Stomach (tissue), 9 donors: ENCODE results near the gene AGBL3. TPM values are rescaled to one million over a fixed set of nuclear protein-coding genes. Genes with fewer than 3 reads are reported as not detected.
"Not testable (repeated sequence)": the region's sequence is repeated elsewhere in the genome, so short reads cannot be mapped to it uniquely, and the experiment has no call there.

Experiments used
- DNase-seq, 2 donors: peaks; one replicate each; pipeline versions ENCODE4 v3.0.0 to v3.0.0-alpha.2; 2013 to 2019
- H3K27ac ChIP-seq, 5 donors: fragments of 200-600 bp in 4 of 5; sonication (generic) in 4 of 5; one replicate each; pipeline ENCODE4 v1.5.1; 2013 to 2019; ENCODE audit warnings: mild to moderate bottlenecking in 1 of 5, moderate library complexity in 1 of 5
- H3K27me3 ChIP-seq, 3 donors: fragments of 200-600 bp; sonication (generic); one replicate each; pipeline ENCODE4 v1.5.1; 2017 to 2019; ENCODE audit warnings: mixed run types in 1 of 3
- H3K36me3 ChIP-seq, 4 donors: fragments of 200-600 bp; sonication (generic); 1 replicate in 3 of 4; 2 replicates in 1 of 4; pipeline ENCODE4 v1.5.1; 2016 to 2019
- H3K4me1 ChIP-seq, 4 donors: fragments of 200-600 bp; sonication (generic); one replicate each; pipeline ENCODE4 v1.5.1; 2016 to 2019
- H3K4me3 ChIP-seq, 4 donors: fragments of 200-600 bp; sonication (generic) in 3 of 4; one replicate each; pipeline ENCODE4 v1.5.1; 2016 to 2019; ENCODE audit warnings: mild to moderate bottlenecking in 1 of 4
- H3K9me3 ChIP-seq, 4 donors: fragments of 200-600 bp; sonication (generic); one replicate each; pipeline ENCODE4 v1.5.1; 2016 to 2019
- CTCF ChIP-seq, 7 experiments: fragments of 450-650 bp in 4 of 7; fragments of 200-600 bp in 3 of 7; sonication (generic) in 3 of 7; IDR thresholded peaks; one replicate each; pipeline ENCODE4 v1.5.1; 2016 to 2019; ENCODE audit warnings: antibody characterized with exemption in 7 of 7, control low read depth in 2 of 7, mild to moderate bottlenecking in 1 of 7
- EP300 ChIP-seq: sonication (generic); formaldehyde crosslinking; IDR thresholded peaks from one replicate; pipeline ENCODE4 v1.6.1; 2017; ENCODE audit warnings: antibody characterized with exemption
- POLR2A ChIP-seq, 4 donors: fragments of 450-650 bp; IDR thresholded peaks; one replicate each; pipeline ENCODE4 v1.6.1; 2016; ENCODE audit warnings: antibody characterized with exemption in 4 of 4, control low read depth in 2 of 4, mild to moderate bottlenecking in 1 of 4, moderate library complexity in 1 of 4
- POLR2AphosphoS5 ChIP-seq, 3 donors: sonication (generic); formaldehyde crosslinking; IDR thresholded peaks; one replicate each; pipeline ENCODE4 v1.6.1; 2016; ENCODE audit warnings: antibody characterized with exemption in 3 of 3
- WGBS, 5 donors: extraction: QIAGEN DNeasy Blood & Tissue Kit in 3 of 5; methylation state at CpG; one replicate each; pipeline versions ENCODE4 v1.1.5 to v1.1.7; 2013 to 2018; 5-methylcytosine and 5-hydroxymethylcytosine counted together
- intact Hi-C: fragments of 100-400 bp; cut with DNase I; formaldehyde crosslinking; loops from one replicate; pipeline ENCODE4 v1.15.1; 2023; ENCODE audit warnings: low total_unique reads
- polyA plus RNA-seq, 3 donors: library from polyadenylated mRNA; stranded (reverse); fragments of 200-250 nt; gene quantifications; one replicate each; pipeline ENCODE4 v1.2.3, GENCODE V29; 2013
- total RNA-seq, 5 donors: library from RNA; depleted of rRNA; stranded (reverse); fragments of >200 nt; gene quantifications; one replicate each; pipeline versions ENCODE4 v1.1.0 to v1.2.3, GENCODE V29; 2014 to 2016
- donor health status: healthy with polysubstance abuse.
- donor health status: Bipolar disorder and iron deficiency.
- donor health status: healthy.

Gene AGBL3
- total and polyA plus RNA-seq, 8 donors, result 0.29 to 8.4 (median 1.3) TPM; not detected in 2

GRCh38 chr7:135168489-135169140 is 182.3 kb downstream of the AGBL3 start:
- TF ChIP-seq POLR2A (IDR thresholded peaks at IDR 0.05), result no peak
- TF ChIP-seq POLR2AphosphoS5 (IDR thresholded peaks at IDR 0.05), result no peak
- TF ChIP-seq CTCF (IDR thresholded peaks at IDR 0.05), result no peak
- TF ChIP-seq EP300, result no peak
- peak overlapping the region in 1 of 4 donors; percentile 73 for H3K4me3 ChIP-seq
- H3K36me3 ChIP-seq, result peaks cover 31 to 52% (median 46%) of the 10 kb centered on the region in 4 donors
- 87 to 92% (median 91%) methylated on average over 13 of the region's 13 CpGs for WGBS, 5 donors
- peak overlapping the region; percentile 89 to 99 (median 96) for H3K27ac ChIP-seq
- H3K9me3 ChIP-seq, result no peaks in the 10 kb centered on the region
- peaks cover 35 to 65% (median 60%) of the 10 kb centered on the region in 4 donors for H3K4me1 ChIP-seq
- intact Hi-C loops, result loop anchor here (10.0 kb wide), 1 partner anchor 174 kb away; no protein-coding TSS in a partner anchor
- DNase-seq, result no peak
- no peaks in the 10 kb centered on the region for H3K27me3 ChIP-seq

- WGBS, 5 donors, result 49 to 53% (median 52%) methylated on average over 11 of the region's 11 CpGs
- intact Hi-C loops, result loop anchor here (10.0 kb wide), 1 partner anchor 175 kb away; no protein-coding TSS in a partner anchor
- peak in 1 of 2 donors; percentile 48 for DNase-seq
- H3K27ac ChIP-seq, result peak overlapping the region; percentile 89 to 99 (median 96)
- H3K9me3 ChIP-seq, result no peaks in the 10 kb centered on the region
- H3K27me3 ChIP-seq, result no peaks in the 10 kb centered on the region
- peaks cover 31 to 44% (median 39%) of the 10 kb centered on the region in 4 donors for H3K36me3 ChIP-seq
- H3K4me3 ChIP-seq, result peak overlapping the region; percentile 66 to 91 (median 78)
- peak in 1 of 3 donors; percentile 32 for TF ChIP-seq POLR2AphosphoS5 (IDR thresholded peaks at IDR 0.05)
- no peak for TF ChIP-seq EP300
- peak in 1 of 7 experiments; percentile 27 for TF ChIP-seq CTCF (IDR thresholded peaks at IDR 0.05)
- TF ChIP-seq POLR2A (IDR thresholded peaks at IDR 0.05), result no peak
- H3K4me1 ChIP-seq, result peaks cover 35 to 65% (median 60%) of the 10 kb centered on the region in 4 donors
These were observed 183.0 kb downstream of the AGBL3 start for GRCh38 chr7:135169141-135169963.

- Histone ChIP-seq H3K27ac (peak overlapping the region; percentile 89 to 99 (median 96)), H3K36me3 (peaks cover 27 to 38% (median 34%) of the 10 kb centered on the region in 4 donors), H3K4me1 (peaks cover 35 to 63% (median 57%) of the 10 kb centered on the region in 4 donors), H3K9me3 (no peaks in the 10 kb centered on the region), H3K4me3 (peak overlapping the region; percentile 66 to 91 (median 78)), H3K27me3 (no peaks in the 10 kb centered on the region)
- WGBS, 5 donors, result 1 to 4% (median 1%) methylated on average over 17 of the region's 17 CpGs
- no peak for DNase-seq
- intact Hi-C loops, result loop anchor here (10.0 kb wide), 1 partner anchor 175 kb away; no protein-coding TSS in a partner anchor
- TF ChIP-seq POLR2A (IDR thresholded peaks at IDR 0.05) (no peak), EP300 (no peak), POLR2AphosphoS5 (IDR thresholded peaks at IDR 0.05) (no peak), CTCF (IDR thresholded peaks at IDR 0.05) (no peak)
These were observed 183.6 kb downstream of the AGBL3 start for GRCh38 chr7:135169964-135170273.

GRCh38 chr7:135170274-135170997 is 184.1 kb downstream of the AGBL3 start, which contains the start of gene CYREN:
TSS of gene CYREN (minus strand) at chr7:135170707. CDS start at chr7:135168922, 1,785 bp downstream.
- no peaks in the 10 kb centered on the region for H3K9me3 ChIP-seq
- peak; percentile 96 to 98 for DNase-seq
- H3K36me3 ChIP-seq, result peaks cover 25 to 33% (median 28%) of the 10 kb centered on the region in 4 donors
- WGBS, 5 donors, result 0 to 2% (median 1%) methylated on average over 43 to 77 of the region's 77 CpGs
- intact Hi-C loops, result no loop called here
- H3K4me3 ChIP-seq, result peak within 1 kb of the TSS; percentile 66 to 91 (median 78)
- TF ChIP-seq EP300, result no peak
- peak; percentile 56 to 84 (median 66) for TF ChIP-seq POLR2AphosphoS5 (IDR thresholded peaks at IDR 0.05)
- peak in 2 of 4 donors; percentile 46 to 60 for TF ChIP-seq POLR2A (IDR thresholded peaks at IDR 0.05)
- TF ChIP-seq CTCF (IDR thresholded peaks at IDR 0.05), result peak in 5 of 7 experiments; percentile 30 to 77 (median 66)
- peaks cover 35 to 59% (median 54%) of the 10 kb centered on the region in 4 donors for H3K4me1 ChIP-seq
- no peaks in the 10 kb centered on the region for H3K27me3 ChIP-seq
- peak within 1 kb of the TSS; percentile 89 to 99 (median 96) for H3K27ac ChIP-seq

- Histone ChIP-seq H3K4me1 (peaks cover 35 to 53% (median 51%) of the 10 kb centered on the region in 4 donors), H3K36me3 (peaks cover 19 to 27% (median 22%) of the 10 kb centered on the region in 4 donors), H3K4me3 (peak overlapping the region; percentile 66 to 91 (median 78)), H3K27ac (peak overlapping the region; percentile 89 to 99 (median 96))
- WGBS, 5 donors, result 23 to 28% (median 25%) methylated on average over 12 of the region's 12 CpGs
- intact Hi-C loops, H3K9me3 ChIP-seq, H3K27me3 ChIP-seq, DNase-seq: not testable (repeated sequence)
These were observed 184.7 kb downstream of the AGBL3 start for GRCh38 chr7:135170998-135171481.
